K562 (cell line): ENCODE measurements around the gene SH3GL3. TPM values are rescaled to one million over a fixed set of nuclear protein-coding genes. Genes with fewer than 3 reads are reported as not detected.

Experiments
- ATAC-seq: fragments of 200-7000 bp; cut with Tn5 transposase; 3 replicates; pipeline ENCODE4 v1.9.1; 2020; ENCODE audit warnings: moderate library complexity
- BruUV-seq: library from RNA; stranded (reverse); fragments of 400-500 nt; replicated peaks from 2 replicates; lab custom pipeline; 2021; lab: Mats Ljungman, UMichigan
- CTCF ChIA-PET: fragments of 300-600 bp; formaldehyde crosslinking; extraction: SDS; loops from one replicate; lab custom pipeline; 2021; ENCODE audit warnings: low intra/inter-chr PET ratio; lab: Yijun Ruan, JAX
- POLR2A ChIA-PET: fragments of 300-600, 350-650 bp; sonication (Branson Sonifier 250); formaldehyde crosslinking; extraction: SDS; loops from one replicate; lab custom pipeline; 2021; ENCODE audit warnings: antibody characterized with exemption, inconsistent platforms; lab: Yijun Ruan, JAX
- DNase-seq, 4 experiments: peaks; one replicate each; pipeline versions ENCODE4 v3.0.0 to v3.0.0-alpha.2; 2011 to 2018; ENCODE audit warnings: low spot score in 3 of 4, mixed read lengths in 3 of 4; ENCODE audit errors: extremely low read depth in 1 of 4
- FAIRE-seq: peaks from 2 replicates; lab custom pipeline; 2011; peaks lifted over from hg19 to GRCh38; lab: Jason Lieb, UNC
- H2AFZ ChIP-seq: 2 replicates; pipeline ENCODE4 v1.6.0; 2011; ENCODE audit warnings: low read depth, low read length, control low read depth, inconsistent platforms
- H3K27ac ChIP-seq: fragments of 200-600 bp; 3 replicates; pipeline ENCODE4 v1.8.0; 2011; ENCODE audit warnings: low read depth, mild to moderate bottlenecking, control low read depth, inconsistent platforms, low read length, moderate library complexity, mixed read lengths; ENCODE audit errors: extremely low read depth
- H3K27me3 ChIP-seq, 2 experiments: fragments of 300-600 bp in 1 of 2; 2 replicates in 1 of 2; 3 replicates in 1 of 2; pipeline versions ENCODE4 v1.6.0 to v1.8.0; 2011; ENCODE audit warnings: inconsistent platforms in 2 of 2, low read length in 2 of 2, mild to moderate bottlenecking in 1 of 2, mixed read lengths in 1 of 2, moderate library complexity in 1 of 2; ENCODE audit not compliant: control insufficient read depth in 2 of 2, insufficient read depth in 2 of 2
- H3K36me3 ChIP-seq: fragments of 300-600 bp; 3 replicates; pipeline ENCODE4 v1.8.0; 2011; ENCODE audit warnings: mild to moderate bottlenecking, low read length, inconsistent platforms; ENCODE audit not compliant: control insufficient read depth, insufficient read depth
- H3K4me1 ChIP-seq, 2 experiments: fragments of 200-600 bp in 1 of 2; replicated peaks in 1 of 2; 2 replicates in 1 of 2; 3 replicates in 1 of 2; pipeline versions ENCODE4 v1.5.1 to v1.8.0; 2011; ENCODE audit warnings: inconsistent platforms in 2 of 2, low read length in 2 of 2, mild to moderate bottlenecking in 1 of 2, mixed read lengths in 1 of 2, moderate library complexity in 1 of 2; ENCODE audit not compliant: control insufficient read depth in 2 of 2, insufficient read depth in 2 of 2
- H3K4me2 ChIP-seq: 2 replicates; pipeline ENCODE4 v1.6.1; 2011; ENCODE audit warnings: low read length, control low read depth, inconsistent platforms, mixed read lengths; ENCODE audit not compliant: insufficient read depth
- H3K4me3 ChIP-seq: fragments of 200-600 bp; sonication (generic), shearing (Covaris generic); 2 replicates; pipeline ENCODE4 v1.5.1; 2016; ENCODE audit warnings: control low read depth, inconsistent platforms
- H3K79me2 ChIP-seq: fragments of 200-600 bp; 3 replicates; pipeline ENCODE4 v1.8.0; 2011; ENCODE audit warnings: low read length, inconsistent platforms; ENCODE audit not compliant: control insufficient read depth, insufficient read depth
- H3K9ac ChIP-seq, 2 experiments: 2 replicates each; pipeline versions ENCODE4 v1.6.0 to v1.6.1; 2011; ENCODE audit warnings: low read depth in 2 of 2, low read length in 2 of 2, control low read depth in 1 of 2, inconsistent platforms in 1 of 2, mild to moderate bottlenecking in 1 of 2, mixed read lengths in 1 of 2; ENCODE audit not compliant: insufficient read depth in 1 of 2
- H3K9me1 ChIP-seq: one replicate; pipeline ENCODE4 v1.6.0; 2011; ENCODE audit warnings: inconsistent platforms, mild to moderate bottlenecking, low read length, moderate library complexity; ENCODE audit not compliant: control insufficient read depth, insufficient read depth
- H3K9me3 ChIP-seq: replicated peaks from 2 replicates; pipeline ENCODE4 v1.5.1; 2011; ENCODE audit warnings: low read depth, low read length, inconsistent platforms; ENCODE audit not compliant: control insufficient read depth, insufficient read depth
- H4K20me1 ChIP-seq: replicated peaks from 2 replicates; pipeline ENCODE4 v1.6.1; 2011; ENCODE audit warnings: low read length, inconsistent platforms, mixed read lengths; ENCODE audit not compliant: control insufficient read depth, insufficient read depth
- ESRRB ChIP-seq: fragments of 250-450 bp; sonication (Bioruptor Pico); IDR thresholded peaks from 2 replicates; pipeline ENCODE4 v1.5.0; 2020; ENCODE audit warnings: mild to moderate bottlenecking, moderate library complexity, borderline replicate concordance
- MEIS2 ChIP-seq: fragments of 450-650 bp; IDR thresholded peaks from 2 replicates; pipeline ENCODE4 v1.6.1; 2014; ENCODE audit warnings: mild to moderate bottlenecking; ENCODE audit not compliant: partially characterized antibody
- WGBS: fragments of 100-300 bp; shearing (Covaris generic); methylation state at CpG from one replicate; pipeline ENCODE4 v1.1.6; 2016; ENCODE audit warnings: low coverage, mixed read lengths; ENCODE audit not compliant: insufficient coverage; ENCODE audit errors: missing lambda C conversion rate; 5-methylcytosine and 5-hydroxymethylcytosine counted together
- in situ Hi-C: fragments of 300-500 bp; cut with MboI; formaldehyde crosslinking; loops from 4 replicates; pipeline ENCODE4 v1.15.0; 2018; ENCODE audit warnings: inconsistent platforms, mixed read lengths
- intact Hi-C: fragments of 100-400 bp; cut with micrococcal nuclease; formaldehyde crosslinking; loops from 2 replicates; pipeline ENCODE4 v1.14.2; 2022
- polyA plus RNA-seq, 8 experiments: library from polyadenylated mRNA; depleted of rRNA in 4 of 8; stranded (reverse) in 5 of 8; unstranded in 3 of 8; fragments of >200 nt; fragmentation: Nextera tagmentation in 2 of 8; fragmentation: Illumina TruSeq in 1 of 8; extraction: Ambion mirVana in 2 of 8; extraction: Trizol in 1 of 8; gene quantifications; 2 replicates each; pipeline versions ENCODE4 v1.2.1 to v1.2.3, GENCODE V29; 2011 to 2014; ENCODE audit warnings: inconsistent platforms in 1 of 8, missing spikeins in 1 of 8
- total RNA-seq, 7 experiments: library from RNA; depleted of rRNA in 6 of 7; stranded (reverse); fragments of >200 nt in 6 of 7; fragmentation: Illumina TruSeq in 2 of 7; extraction: Trizol in 2 of 7; gene quantifications; 2 replicates each; pipeline versions ENCODE4 v1.2.1 to v1.2.3, GENCODE V29; 2011 to 2021; ENCODE audit warnings: low replicate concordance in 1 of 7
- TF ChIP-seq, protein P1 (sequence below), 2 experiments: fragments of 450-650 bp; IDR thresholded peaks; 2 replicates each; pipeline ENCODE4 v1.6.1; 2016
- TF ChIP-seq, protein P2 (sequence below), 2 experiments: IDR thresholded peaks in 1 of 2; conservative IDR thresholded peaks in 1 of 2; 2 replicates each; pipeline ENCODE4 v1.6.1; 2016; ENCODE audit warnings: low read depth in 2 of 2, mild to moderate bottlenecking in 1 of 2, missing compliant biosample characterization in 1 of 2, missing genetic modification characterization in 1 of 2, moderate library complexity in 1 of 2

SH3GL3 gene
- total and polyA plus RNA-seq, 9 of the 15 experiments (the other 6 are each of a cell fraction or from before 2014, with no cell fraction given): 3.9 to 16.0 (median 9.7) TPM

DNA sequence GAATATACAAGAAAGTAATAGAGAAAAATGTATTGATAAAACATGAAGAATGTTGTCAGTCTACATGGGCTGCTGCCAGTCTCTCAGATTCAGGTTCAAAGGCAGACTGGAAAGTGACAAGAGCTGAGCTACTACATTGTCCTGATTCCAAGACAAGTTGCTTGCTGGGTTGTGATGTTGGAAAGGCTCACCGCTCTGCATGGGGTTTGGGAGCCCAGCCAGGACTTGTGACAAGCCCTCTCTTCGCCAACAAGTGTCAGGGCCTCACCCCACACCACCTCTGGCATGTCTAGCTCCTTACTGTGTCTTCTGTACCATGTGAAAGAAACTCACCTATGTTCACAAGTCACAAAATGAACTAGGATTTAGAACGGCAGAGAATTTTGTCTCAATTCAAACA lies 43.0 kb upstream of the SH3GL3 start (continued):
- TF ChIP-seq, protein P1, sequence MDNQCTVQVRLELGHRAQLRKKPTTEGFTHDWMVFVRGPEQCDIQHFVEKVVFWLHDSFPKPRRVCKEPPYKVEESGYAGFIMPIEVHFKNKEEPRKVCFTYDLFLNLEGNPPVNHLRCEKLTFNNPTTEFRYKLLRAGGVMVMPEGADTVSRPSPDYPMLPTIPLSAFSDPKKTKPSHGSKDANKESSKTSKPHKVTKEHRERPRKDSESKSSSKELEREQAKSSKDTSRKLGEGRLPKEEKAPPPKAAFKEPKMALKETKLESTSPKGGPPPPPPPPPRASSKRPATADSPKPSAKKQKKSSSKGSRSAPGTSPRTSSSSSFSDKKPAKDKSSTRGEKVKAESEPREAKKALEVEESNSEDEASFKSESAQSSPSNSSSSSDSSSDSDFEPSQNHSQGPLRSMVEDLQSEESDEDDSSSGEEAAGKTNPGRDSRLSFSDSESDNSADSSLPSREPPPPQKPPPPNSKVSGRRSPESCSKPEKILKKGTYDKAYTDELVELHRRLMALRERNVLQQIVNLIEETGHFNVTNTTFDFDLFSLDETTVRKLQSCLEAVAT (IDR thresholded peaks at IDR 0.05): no peak
- TF ChIP-seq, all 486 proteins: peak for 0

DNA sequence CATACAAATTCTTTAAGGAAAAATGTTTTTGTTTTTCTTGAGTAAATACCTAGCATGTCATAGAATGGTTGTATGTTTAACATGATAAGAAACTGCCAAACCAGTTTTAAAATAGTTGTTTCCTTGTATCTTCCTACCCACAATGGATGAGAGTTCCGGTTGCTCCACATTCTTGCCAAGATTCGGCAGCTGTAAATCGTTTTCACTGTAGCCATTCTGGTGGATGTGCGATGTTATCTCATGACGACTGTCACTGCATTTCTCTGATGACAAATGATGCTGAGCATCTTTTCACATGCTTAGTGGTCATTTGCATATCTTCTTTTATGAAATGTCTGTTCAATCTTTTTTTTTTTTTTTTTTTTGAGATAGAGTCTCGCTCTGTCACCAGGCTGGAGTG lies 36.6 kb upstream of the SH3GL3 start:
- CTCF ChIA-PET: no interaction called here

More for the DNA sequence above, 36.6 kb upstream of the SH3GL3 start:
- TF ChIP-seq ESRRB: no peak
- peak; percentile 67 for TF ChIP-seq MEIS2
- TF ChIP-seq, protein P2, sequence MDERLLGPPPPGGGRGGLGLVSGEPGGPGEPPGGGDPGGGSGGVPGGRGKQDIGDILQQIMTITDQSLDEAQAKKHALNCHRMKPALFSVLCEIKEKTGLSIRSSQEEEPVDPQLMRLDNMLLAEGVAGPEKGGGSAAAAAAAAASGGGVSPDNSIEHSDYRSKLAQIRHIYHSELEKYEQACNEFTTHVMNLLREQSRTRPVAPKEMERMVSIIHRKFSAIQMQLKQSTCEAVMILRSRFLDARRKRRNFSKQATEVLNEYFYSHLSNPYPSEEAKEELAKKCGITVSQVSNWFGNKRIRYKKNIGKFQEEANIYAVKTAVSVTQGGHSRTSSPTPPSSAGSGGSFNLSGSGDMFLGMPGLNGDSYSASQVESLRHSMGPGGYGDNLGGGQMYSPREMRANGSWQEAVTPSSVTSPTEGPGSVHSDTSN (CRISPR knock-in tag; IDR thresholded peaks at IDR 0.05; ENCODE audit: low read depth): no peak
- TF ChIP-seq, protein P2 (tag; conservative IDR thresholded peaks at IDR 0.05; ENCODE audit: low read depth): 0 out of 2 replicates have a peak, but pooled peaks have one; percentile 32
- H3K4me1 ChIP-seq: no peaks in the 10 kb centered on the region
- WGBS: 1% methylated on average over 5 of the region's 6 CpGs
- no peaks in the 10 kb centered on the region for H4K20me1 ChIP-seq
- intact Hi-C loops (no loop called here), in situ Hi-C loops (no loop called here)
- no peak overlapping the region for H2AFZ ChIP-seq
- BruUV-seq: no TSS peak
- DNase-seq: no peak
- ATAC-seq: no peak
- H3K36me3 ChIP-seq: no peaks in the 10 kb centered on the region
- no peak for FAIRE-seq
- H3K4me3 ChIP-seq: no peak overlapping the region
- no peak overlapping the region for H3K27ac ChIP-seq
- peaks cover 0 to 5% of the 10 kb centered on the region in 2 experiments; a peak in 3 of 5 replicates for H3K27me3 ChIP-seq
- H3K79me2 ChIP-seq: no peaks in the 10 kb centered on the region
- H3K4me2 ChIP-seq: no peak overlapping the region
- H3K9me1 ChIP-seq: no peaks in the 10 kb centered on the region
- H3K9me3 ChIP-seq: no peaks in the 10 kb centered on the region
- POLR2A ChIA-PET: no interaction called here
- no peak overlapping the region for H3K9ac ChIP-seq
